NCI-H1092 (cell line): ENCODE measurements around the gene RHOBTB1.
"Not testable (repeated sequence)": the region's sequence is repeated elsewhere in the genome, so short reads cannot be mapped to it uniquely, and the experiment has no call there.

ENCODE experiments used
- DNase-seq: peaks from one replicate; lab custom pipeline; 2025; lab: John Stamatoyannopoulos, UW

The RHOBTB1 gene

GRCh38 chr10:60906825-60907224 lies 37.2 kb downstream of the RHOBTB1 start:
- not testable (repeated sequence) for DNase-seq

- no peak for DNase-seq
Observed at GRCh38 chr10:60906411-60906810, 37.6 kb downstream of the RHOBTB1 start.

- DNase-seq: no peak
Observed at GRCh38 chr10:60905580-60905979, 38.4 kb downstream of the RHOBTB1 start.

- no peak for DNase-seq
Observed at GRCh38 chr10:60903096-60903495, 40.9 kb downstream of the RHOBTB1 start.

GRCh38 chr10:60901561-60902235 lies 42.3 kb downstream of the RHOBTB1 start:
- DNase-seq: peak; percentile 15

- no peak for DNase-seq
Observed at GRCh38 chr10:60899266-60899665, 44.7 kb downstream of the RHOBTB1 start.

GRCh38 chr10:60898321-60898720 lies 45.7 kb downstream of the RHOBTB1 start:
- DNase-seq: no peak

GRCh38 chr10:60896810-60897209 lies 47.2 kb downstream of the RHOBTB1 start:
- DNase-seq: no peak

- no peak for DNase-seq
Observed at GRCh38 chr10:60896033-60896432, 48.0 kb downstream of the RHOBTB1 start.

- DNase-seq: no peak
Observed at GRCh38 chr10:60894786-60895185, 49.2 kb downstream of the RHOBTB1 start.

- DNase-seq: no peak
Observed at GRCh38 chr10:60893231-60893630, 50.8 kb downstream of the RHOBTB1 start.

GRCh38 chr10:60892571-60892970 lies 51.4 kb downstream of the RHOBTB1 start:
- no peak for DNase-seq

- no peak for DNase-seq
Observed at GRCh38 chr10:60890811-60891210, 53.2 kb downstream of the RHOBTB1 start.

GRCh38 chr10:60883187-60883586 lies 60.8 kb downstream of the RHOBTB1 start:
- DNase-seq: no peak

- no peak for DNase-seq
Observed at GRCh38 chr10:60878224-60878623, 65.8 kb downstream of the RHOBTB1 start.

- DNase-seq: no peak
Observed at GRCh38 chr10:60877777-60878120, 66.2 kb downstream of the RHOBTB1 start.

- DNase-seq: no peak
Observed at GRCh38 chr10:60877061-60877776, 66.8 kb downstream of the RHOBTB1 start.

GRCh38 chr10:60873758-60874157 lies 70.2 kb downstream of the RHOBTB1 start:
- DNase-seq: no peak

GRCh38 chr10:60872451-60872850 lies 71.5 kb downstream of the RHOBTB1 start:
- DNase-seq: no peak

- no peak for DNase-seq
Observed at GRCh38 chr10:60871215-60871614, 72.8 kb downstream of the RHOBTB1 start.

GRCh38 chr10:60870803-60871202 lies 73.2 kb downstream of the RHOBTB1 start:
- no peak for DNase-seq

- no peak for DNase-seq
Observed at GRCh38 chr10:60870416-60870728, 73.6 kb downstream of the RHOBTB1 start.

GRCh38 chr10:60869652-60870415 lies 74.2 kb downstream of the RHOBTB1 start:
- DNase-seq: no peak
